ENCODE measurements around the gene ABCB1.

- TF ChIP-seq, protein P1, sequence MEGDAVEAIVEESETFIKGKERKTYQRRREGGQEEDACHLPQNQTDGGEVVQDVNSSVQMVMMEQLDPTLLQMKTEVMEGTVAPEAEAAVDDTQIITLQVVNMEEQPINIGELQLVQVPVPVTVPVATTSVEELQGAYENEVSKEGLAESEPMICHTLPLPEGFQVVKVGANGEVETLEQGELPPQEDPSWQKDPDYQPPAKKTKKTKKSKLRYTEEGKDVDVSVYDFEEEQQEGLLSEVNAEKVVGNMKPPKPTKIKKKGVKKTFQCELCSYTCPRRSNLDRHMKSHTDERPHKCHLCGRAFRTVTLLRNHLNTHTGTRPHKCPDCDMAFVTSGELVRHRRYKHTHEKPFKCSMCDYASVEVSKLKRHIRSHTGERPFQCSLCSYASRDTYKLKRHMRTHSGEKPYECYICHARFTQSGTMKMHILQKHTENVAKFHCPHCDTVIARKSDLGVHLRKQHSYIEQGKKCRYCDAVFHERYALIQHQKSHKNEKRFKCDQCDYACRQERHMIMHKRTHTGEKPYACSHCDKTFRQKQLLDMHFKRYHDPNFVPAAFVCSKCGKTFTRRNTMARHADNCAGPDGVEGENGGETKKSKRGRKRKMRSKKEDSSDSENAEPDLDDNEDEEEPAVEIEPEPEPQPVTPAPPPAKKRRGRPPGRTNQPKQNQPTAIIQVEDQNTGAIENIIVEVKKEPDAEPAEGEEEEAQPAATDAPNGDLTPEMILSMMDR (conservative IDR thresholded peaks at IDR 0.05): no peak
- no peak for TF ChIP-seq ZFX (IDR thresholded peaks at IDR 0.05)
Measured at GRCh38 chr7:87561102-87561501, 39.6 kb downstream of the ABCB1 start.

All from C4-2B (cell line).